ENCODE measurements around the gene PRDX2.
"Not testable (repeated sequence)": the region's sequence is repeated elsewhere in the genome, so short reads cannot be mapped to it uniquely, and the experiment has no call there.

The PRDX2 gene

GRCh38 chr19:12801466-12802266 lies at the start of gene PRDX2, which contains the start of gene THSD8:
Gene PRDX2 (minus strand): TSS chr19:12801800. CDS start chr19:12801261, 539 bp downstream.
Gene THSD8 (plus strand): TSS chr19:12802069. CDS start chr19:12802072, 3 bp downstream.
- DNase-seq (ENCODE audit: low spot score), result peak; percentile 78
- Mint-ChIP-seq H3K27me3 (ENCODE audit: low read depth) (no peaks in the 10 kb centered on the region), H3K4me1 (ENCODE audit: low read depth) (peaks cover 22% of the 10 kb centered on the region), H3K9me3 (no peaks in the 10 kb centered on the region), H3K4me3 (peak within 1 kb of the TSS; percentile 88), H3K27ac (peak within 1 kb of the TSS; percentile 84), H3K36me3 (ENCODE audit: low read depth) (peaks cover 11% of the 10 kb centered on the region)

GRCh38 chr19:12847159-12848139 lies 45.8 kb upstream of the PRDX2 start:
- H3K27me3 Mint-ChIP-seq (ENCODE audit: low read depth), result peaks cover 6% of the 10 kb centered on the region

GRCh38 chr19:12846613-12847012 lies 45.0 kb upstream of the PRDX2 start:
- not testable (repeated sequence) for DNase-seq (ENCODE audit: low spot score); H3K27me3 Mint-ChIP-seq (ENCODE audit: low read depth); H3K9me3 Mint-ChIP-seq; H3K4me1 Mint-ChIP-seq (ENCODE audit: low read depth); H3K36me3 Mint-ChIP-seq (ENCODE audit: low read depth); H3K4me3 Mint-ChIP-seq; H3K27ac Mint-ChIP-seq

More at GRCh38 chr19:12847159-12848139, 45.8 kb upstream of the PRDX2 start:
- peak; percentile 90 for DNase-seq (ENCODE audit: low spot score)
- no peaks in the 10 kb centered on the region for H3K9me3 Mint-ChIP-seq
- no peaks in the 10 kb centered on the region for H3K4me1 Mint-ChIP-seq (ENCODE audit: low read depth)
- H3K4me3 Mint-ChIP-seq, result peak overlapping the region; percentile 67
- H3K36me3 Mint-ChIP-seq (ENCODE audit: low read depth), result no peaks in the 10 kb centered on the region
- H3K27ac Mint-ChIP-seq, result no peak overlapping the region

- Mint-ChIP-seq H3K4me3 (no peak overlapping the region), H3K27ac (no peak overlapping the region), H3K9me3 (no peaks in the 10 kb centered on the region), H3K36me3 (ENCODE audit: low read depth) (no peaks in the 10 kb centered on the region), H3K4me1 (ENCODE audit: low read depth) (peaks cover 18% of the 10 kb centered on the region), H3K27me3 (ENCODE audit: low read depth) (peaks cover 33% of the 10 kb centered on the region)
- no peak for DNase-seq (ENCODE audit: low spot score)
These were observed 42.6 kb upstream of the PRDX2 start for GRCh38 chr19:12843999-12844732.

- no peaks in the 10 kb centered on the region for H3K36me3 Mint-ChIP-seq (ENCODE audit: low read depth)
- H3K4me1 Mint-ChIP-seq (ENCODE audit: low read depth), result peaks cover 23% of the 10 kb centered on the region
- H3K9me3 Mint-ChIP-seq, result no peaks in the 10 kb centered on the region
- H3K27ac Mint-ChIP-seq, result no peak overlapping the region
- no peak for DNase-seq (ENCODE audit: low spot score)
- H3K27me3 Mint-ChIP-seq (ENCODE audit: low read depth), result peaks cover 39% of the 10 kb centered on the region
- no peak overlapping the region for H3K4me3 Mint-ChIP-seq
These were observed 41.7 kb upstream of the PRDX2 start for GRCh38 chr19:12843328-12843727.

- no peak overlapping the region for H3K4me3 Mint-ChIP-seq
- H3K36me3 Mint-ChIP-seq (ENCODE audit: low read depth), result no peaks in the 10 kb centered on the region
- peaks cover 23% of the 10 kb centered on the region for H3K4me1 Mint-ChIP-seq (ENCODE audit: low read depth)
- H3K9me3 Mint-ChIP-seq, result no peaks in the 10 kb centered on the region
- no peak for DNase-seq (ENCODE audit: low spot score)
- no peak overlapping the region for H3K27ac Mint-ChIP-seq
- peaks cover 44% of the 10 kb centered on the region for H3K27me3 Mint-ChIP-seq (ENCODE audit: low read depth)
These were observed 40.9 kb upstream of the PRDX2 start for GRCh38 chr19:12842511-12842910.

GRCh38 chr19:12841094-12841493 lies 39.5 kb upstream of the PRDX2 start:
- Mint-ChIP-seq H3K4me3 (peak overlapping the region; percentile 58), H3K4me1 (ENCODE audit: low read depth) (peaks cover 24% of the 10 kb centered on the region), H3K27ac (no peak overlapping the region), H3K9me3 (no peaks in the 10 kb centered on the region), H3K27me3 (ENCODE audit: low read depth) (peaks cover 57% of the 10 kb centered on the region), H3K36me3 (ENCODE audit: low read depth) (no peaks in the 10 kb centered on the region)
- peak; percentile 26 for DNase-seq (ENCODE audit: low spot score)

- Mint-ChIP-seq H3K27ac (no peak overlapping the region), H3K4me1 (ENCODE audit: low read depth) (peaks cover 27% of the 10 kb centered on the region), H3K9me3 (no peaks in the 10 kb centered on the region), H3K27me3 (ENCODE audit: low read depth) (peaks cover 64% of the 10 kb centered on the region), H3K4me3 (peak overlapping the region; percentile 58), H3K36me3 (ENCODE audit: low read depth) (no peaks in the 10 kb centered on the region)
- DNase-seq (ENCODE audit: low spot score), result peak; percentile 49
These were observed 38.8 kb upstream of the PRDX2 start for GRCh38 chr19:12840091-12841079.

GRCh38 chr19:12838886-12839756 lies 37.5 kb upstream of the PRDX2 start:
- Mint-ChIP-seq H3K27me3 (ENCODE audit: low read depth) (peaks cover 73% of the 10 kb centered on the region), H3K4me3 (peak overlapping the region; percentile 70), H3K36me3 (ENCODE audit: low read depth) (no peaks in the 10 kb centered on the region), H3K9me3 (no peaks in the 10 kb centered on the region), H3K27ac (peak overlapping the region; percentile 16), H3K4me1 (ENCODE audit: low read depth) (peaks cover 32% of the 10 kb centered on the region)
- peak; percentile 23 for DNase-seq (ENCODE audit: low spot score)

- Mint-ChIP-seq H3K27me3 (ENCODE audit: low read depth) (peaks cover 74% of the 10 kb centered on the region), H3K4me1 (ENCODE audit: low read depth) (peaks cover 32% of the 10 kb centered on the region), H3K9me3 (no peaks in the 10 kb centered on the region), H3K4me3 (peak within 1 kb of the TSS; percentile 70), H3K36me3 (ENCODE audit: low read depth) (no peaks in the 10 kb centered on the region), H3K27ac (peak within 1 kb of the TSS; percentile 16)
- DNase-seq (ENCODE audit: low spot score), result peak; percentile 56
These were observed 36.7 kb upstream of the PRDX2 start, which contains the start of gene MAST1 for GRCh38 chr19:12838182-12838885. Gene MAST1 (plus strand): TSS chr19:12838515. CDS start chr19:12838573, 58 bp downstream.

- Mint-ChIP-seq H3K36me3 (ENCODE audit: low read depth) (no peaks in the 10 kb centered on the region), H3K27me3 (ENCODE audit: low read depth) (peaks cover 78% of the 10 kb centered on the region), H3K27ac (no peak overlapping the region), H3K9me3 (no peaks in the 10 kb centered on the region), H3K4me1 (ENCODE audit: low read depth) (peaks cover 38% of the 10 kb centered on the region), H3K4me3 (peak overlapping the region; percentile 24)
- DNase-seq (ENCODE audit: low spot score), result no peak
These were observed 35.6 kb upstream of the PRDX2 start for GRCh38 chr19:12837225-12837624.

Measured in T-helper 2 cell treated with Interferon-gamma antibody and Interleukin-4, amounts not matched to agents 5 μg/mL and 100 μg/mL, for 36 hours (primary cell).